COLO668 (cell line): Measurements from ENCODE around the gene PLCH1.
"Not testable (repeated sequence)": the region's sequence is repeated elsewhere in the genome, so short reads cannot be mapped to it uniquely, and the experiment has no call there.

ENCODE experiments used
- DNase-seq: peaks from one replicate; lab custom pipeline; 2025; ENCODE audit not compliant: unreplicated experiment; lab: John Stamatoyannopoulos, UW

PLCH1 gene

GRCh38 chr3:155646669-155647068, 98.2 kb downstream of the PLCH1 start:
- no peak for DNase-seq

GRCh38 chr3:155646128-155646527, 98.7 kb downstream of the PLCH1 start:
- no peak for DNase-seq

- no peak for DNase-seq
Observed at GRCh38 chr3:155643581-155644165, 101.2 kb downstream of the PLCH1 start.

GRCh38 chr3:155641956-155642355, 102.9 kb downstream of the PLCH1 start:
- DNase-seq = no peak

- no peak for DNase-seq
Observed at GRCh38 chr3:155640098-155640497, 104.8 kb downstream of the PLCH1 start.

- DNase-seq = no peak
Observed at GRCh38 chr3:155639462-155640055, 105.3 kb downstream of the PLCH1 start.

GRCh38 chr3:155638461-155638860, 106.4 kb downstream of the PLCH1 start:
- not testable (repeated sequence) for DNase-seq

GRCh38 chr3:155637567-155637966, 107.3 kb downstream of the PLCH1 start:
- no peak for DNase-seq

GRCh38 chr3:155635056-155635455, 109.8 kb downstream of the PLCH1 start:
- no peak for DNase-seq

GRCh38 chr3:155634121-155634719, 110.7 kb downstream of the PLCH1 start:
- no peak for DNase-seq

- no peak for DNase-seq
Observed at GRCh38 chr3:155631323-155632019, 113.4 kb downstream of the PLCH1 start.

GRCh38 chr3:155629556-155629955, 115.3 kb downstream of the PLCH1 start:
- DNase-seq = no peak

GRCh38 chr3:155629056-155629455, 115.8 kb downstream of the PLCH1 start:
- DNase-seq = no peak

GRCh38 chr3:155622647-155623046, 122.2 kb downstream of the PLCH1 start:
- not testable (repeated sequence) for DNase-seq

GRCh38 chr3:155620552-155620951, 124.3 kb downstream of the PLCH1 start:
- not testable (repeated sequence) for DNase-seq

- DNase-seq = no peak
Observed at GRCh38 chr3:155619118-155619915, 125.6 kb downstream of the PLCH1 start.

GRCh38 chr3:155618543-155618942, 126.3 kb downstream of the PLCH1 start:
- DNase-seq = no peak

- no peak for DNase-seq
Observed at GRCh38 chr3:155617346-155617925, 127.4 kb downstream of the PLCH1 start.

- DNase-seq = not testable (repeated sequence)
Observed at GRCh38 chr3:155615141-155615540, 129.7 kb downstream of the PLCH1 start.

- DNase-seq = not testable (repeated sequence)
Observed at GRCh38 chr3:155614410-155614809, 130.5 kb downstream of the PLCH1 start.

GRCh38 chr3:155611456-155611855, 133.4 kb downstream of the PLCH1 start:
- no peak for DNase-seq
